Right renal pelvis (tissue), 4 donors: ENCODE measurements around the gene PSMD13. TPM values are rescaled to one million over a fixed set of nuclear protein-coding genes. Genes with fewer than 3 reads are reported as not detected.
"Not testable (repeated sequence)": the region's sequence is repeated elsewhere in the genome, so short reads cannot be mapped to it uniquely, and the experiment has no call there.

Experiments
- DNase-seq, 4 donors: peaks; one replicate each; pipeline ENCODE4 v3.0.0-alpha.2; 2013; ENCODE audit warnings: low read depth in 4 of 4, low spot score in 3 of 4, missing footprints in 1 of 4
- polyA plus RNA-seq, 4 donors: library from polyadenylated mRNA; unstranded; fragments of 120-200 nt; gene quantifications; one replicate each; pipeline ENCODE4 v1.2.1, GENCODE V29; 2013; ENCODE audit not compliant: insufficient read length in 4 of 4

PSMD13 gene
- polyA plus RNA-seq, 4 donors: 131 to 151 (median 138) TPM

GRCh38 chr11:240315-240714, 3.5 kb downstream of the PSMD13 start:
- DNase-seq: no peak

GRCh38 chr11:241634-242033, 4.9 kb downstream of the PSMD13 start:
- DNase-seq: no peak

- no peak for DNase-seq
Measured at GRCh38 chr11:244376-244775, 7.6 kb downstream of the PSMD13 start.

GRCh38 chr11:249062-249461, 12.3 kb downstream of the PSMD13 start:
- DNase-seq: no peak

GRCh38 chr11:250274-250673, 13.5 kb downstream of the PSMD13 start:
- no peak for DNase-seq

GRCh38 chr11:250740-251299, 14.0 kb downstream of the PSMD13 start:
- DNase-seq: no peak

GRCh38 chr11:251550-251949, 14.8 kb downstream of the PSMD13 start:
- no peak for DNase-seq

- DNase-seq: no peak
Measured at GRCh38 chr11:252666-253065, 15.9 kb downstream of the PSMD13 start.

- no peak for DNase-seq
Measured at GRCh38 chr11:253160-253885, 16.5 kb downstream of the PSMD13 start.

GRCh38 chr11:253886-254270, 17.1 kb downstream of the PSMD13 start:
- no peak for DNase-seq

GRCh38 chr11:255176-255575, 18.4 kb downstream of the PSMD13 start:
- no peak for DNase-seq

- DNase-seq: no peak
Measured at GRCh38 chr11:255816-256215, 19.0 kb downstream of the PSMD13 start.

GRCh38 chr11:256952-257737, 20.4 kb downstream of the PSMD13 start:
- DNase-seq: no peak

- no peak for DNase-seq
Measured at GRCh38 chr11:257766-258493, 21.2 kb downstream of the PSMD13 start.

GRCh38 chr11:259413-259812, 22.6 kb downstream of the PSMD13 start:
- DNase-seq: no peak

GRCh38 chr11:261624-262023, 24.8 kb downstream of the PSMD13 start:
- no peak for DNase-seq

GRCh38 chr11:266676-267439, 30.1 kb downstream of the PSMD13 start:
- DNase-seq: no peak

- DNase-seq: no peak
Measured at GRCh38 chr11:267491-267994, 30.8 kb downstream of the PSMD13 start.

- DNase-seq: not testable (repeated sequence)
Measured at GRCh38 chr11:268716-269145, 32.0 kb downstream of the PSMD13 start.
